ENCODE data around the gene LPP. TPM values are rescaled to one million over a fixed set of nuclear protein-coding genes. Genes with fewer than 3 reads are reported as not detected.

LPP gene
- total and polyA plus RNA-seq, 9 of the 15 experiments (the other 6 are each of a cell fraction or from before 2014, with no cell fraction given), result 0.07 to 0.18 TPM; not detected in 7

DNA sequence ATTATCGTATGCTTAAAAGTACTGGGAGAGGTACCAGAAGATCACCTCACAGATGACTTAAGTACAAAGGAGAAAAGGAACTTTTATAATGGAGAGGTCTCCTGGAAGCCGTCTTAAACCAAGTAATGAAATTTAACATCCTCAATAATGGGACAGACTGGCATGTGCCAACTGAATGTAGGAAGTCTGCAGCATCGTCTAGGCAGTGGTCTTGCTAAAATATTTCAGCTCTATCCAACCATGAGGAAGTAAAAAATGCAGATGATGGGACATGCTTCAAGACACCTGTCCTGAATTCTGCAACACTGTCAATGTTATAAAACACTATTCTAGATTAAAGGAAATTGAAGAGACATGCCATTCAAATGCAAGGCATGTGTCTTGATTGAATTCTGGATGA is 559.0 kb downstream of the LPP start:
- ChIA-PET POLR2A (no interaction called here), CTCF (ENCODE audit: low intra/inter-chr PET ratio) (no interaction called here)
- Histone ChIP-seq H2AFZ (ENCODE audit: low read depth, low read length) (no peak overlapping the region), H4K20me1 (replicated peaks; ENCODE audit: control insufficient read depth, insufficient read depth, low read length) (no peaks in the 10 kb centered on the region), H3K9me1 (ENCODE audit: control insufficient read depth, insufficient read depth, low read length) (no peaks in the 10 kb centered on the region), H3K4me2 (ENCODE audit: insufficient read depth, low read length) (no peak overlapping the region), H3K4me3 (no peak overlapping the region), H3K27ac (ENCODE audit: extremely low read depth, low read depth, low read length) (no peak overlapping the region), H3K27me3 (ENCODE audit: control insufficient read depth in 2 of 2, insufficient read depth in 2 of 2, low read length in 2 of 2) (no peaks in the 10 kb centered on the region), H3K36me3 (ENCODE audit: control insufficient read depth, insufficient read depth, low read length) (no peaks in the 10 kb centered on the region), H3K9me3 (replicated peaks; ENCODE audit: control insufficient read depth, insufficient read depth, low read depth, low read length) (no peaks in the 10 kb centered on the region), H3K79me2 (ENCODE audit: control insufficient read depth, insufficient read depth, low read length) (no peaks in the 10 kb centered on the region), H3K4me1 (replicated peaks in 1 of 2; ENCODE audit: control insufficient read depth in 2 of 2, insufficient read depth in 2 of 2, low read length in 2 of 2) (no peaks in the 10 kb centered on the region), H3K9ac (ENCODE audit: insufficient read depth in 1 of 2, low read depth in 2 of 2, low read length in 2 of 2) (no peak overlapping the region)
- intact Hi-C loops (cut with micrococcal nuclease), result no loop called here
- in situ Hi-C loops (cut with MboI), result no loop called here
- no TSS peak for BruUV-seq (replicated peaks)
- no peak for DNase-seq (ENCODE audit: extremely low read depth in 1 of 4, low spot score in 3 of 4)
- TF ChIP-seq ARID3A (IDR thresholded peaks at IDR 0.05; ENCODE audit: borderline replicate concordance, low read depth, low read length) (no peak), U2AF1 (optimal IDR thresholded peaks at IDR 0.05; ENCODE audit: low read depth, low read length) (no peak), HNRNPLL (IDR thresholded peaks at IDR 0.05; ENCODE audit: low read depth, low read length, poor library complexity, severe bottlenecking) (no peak), HCFC1 (IDR thresholded peaks at IDR 0.05; ENCODE audit: low read depth, low read length) (no peak), E2F8 (IDR thresholded peaks at IDR 0.05; ENCODE audit: low read depth, partially characterized antibody) (no peak), TRIM24 (IDR thresholded peaks at IDR 0.05) (no peak), JUN (IDR thresholded peaks at IDR 0.05; ENCODE audit: borderline replicate concordance, low read depth, low read length) (no peak), JUN (CRISPR knock-in tag; IDR thresholded peaks at IDR 0.05; ENCODE audit: borderline replicate concordance) (no peak), RBM17 (IDR thresholded peaks at IDR 0.05; ENCODE audit: borderline replicate concordance, low read depth, low read length) (no peak), TAL1 (IDR thresholded peaks at IDR 0.05) (no peak), ESRRA (IDR thresholded peaks at IDR 0.05; ENCODE audit: borderline replicate concordance, low read depth) (no peak), TEAD4 (IDR thresholded peaks at IDR 0.05; ENCODE audit: low read length) (no peak), TEAD4 (CRISPR knock-in tag; IDR thresholded peaks at IDR 0.05; ENCODE audit: borderline replicate concordance) (no peak)
- 0% methylated on average over 3 of the region's 3 CpGs for WGBS (ENCODE audit: insufficient coverage, low coverage, missing lambda C conversion rate)
- FAIRE-seq, result no peak
- ATAC-seq, result no peak

All from K562 (cell line).